Activated T-helper 1 cell treated with anti-CD3 and anti-CD28 coated beads, Interleukin-12 subunit alpha, Interleukin-12 subunit beta, Interleukin-2, Interleukin-4 antibody, amounts not matched to agents 30 ng/mL and 10 ng/mL and 1 ng/mL, durations not matched to agents 14 hours and 24 hours and 36 hours (primary cell): ENCODE results near the gene GHITM. TPM values are rescaled to one million over a fixed set of nuclear protein-coding genes. Genes with fewer than 3 reads are reported as not detected.
A peak's percentile ranks its signal among the peaks of the same experiment; 100 is the strongest.
"Not testable (repeated sequence)": the region's sequence is repeated elsewhere in the genome, so short reads cannot be mapped to it uniquely, and the experiment has no call there.

ENCODE experiments used
- DNase-seq: peaks from one replicate; pipeline ENCODE4 v3.0.0; 2021; ENCODE audit warnings: low spot score
- H3K27ac Mint-ChIP-seq: one replicate; pipeline ENCODE4 v1.8.0; 2021; ENCODE audit warnings: mild to moderate bottlenecking, mixed read lengths
- H3K27me3 Mint-ChIP-seq: one replicate; pipeline ENCODE4 v1.8.0; 2022; ENCODE audit warnings: mild to moderate bottlenecking, moderate library complexity, mixed read lengths; ENCODE audit not compliant: insufficient read depth
- H3K36me3 Mint-ChIP-seq: one replicate; pipeline ENCODE4 v1.8.0; 2021; ENCODE audit warnings: low read depth, mixed read lengths
- H3K4me1 Mint-ChIP-seq: one replicate; pipeline ENCODE4 v1.8.0; 2021; ENCODE audit warnings: low read depth, mixed read lengths
- H3K4me3 Mint-ChIP-seq: one replicate; pipeline ENCODE4 v1.8.0; 2021; ENCODE audit warnings: mild to moderate bottlenecking, moderate library complexity, mixed read lengths
- H3K9me3 Mint-ChIP-seq: one replicate; pipeline ENCODE4 v1.8.0; 2021; ENCODE audit warnings: mixed read lengths
- intact Hi-C: fragments of 100-400 bp; cut with micrococcal nuclease; formaldehyde crosslinking; loops from one replicate; pipeline ENCODE4 v1.15.1; 2024
- total RNA-seq: library from RNA; stranded (reverse); gene quantifications from 2 replicates; pipeline ENCODE4 v1.2.3, GENCODE V29; 2022

GHITM gene
- total RNA-seq, 1 donor from 2014 or later = 140 TPM

DNA sequence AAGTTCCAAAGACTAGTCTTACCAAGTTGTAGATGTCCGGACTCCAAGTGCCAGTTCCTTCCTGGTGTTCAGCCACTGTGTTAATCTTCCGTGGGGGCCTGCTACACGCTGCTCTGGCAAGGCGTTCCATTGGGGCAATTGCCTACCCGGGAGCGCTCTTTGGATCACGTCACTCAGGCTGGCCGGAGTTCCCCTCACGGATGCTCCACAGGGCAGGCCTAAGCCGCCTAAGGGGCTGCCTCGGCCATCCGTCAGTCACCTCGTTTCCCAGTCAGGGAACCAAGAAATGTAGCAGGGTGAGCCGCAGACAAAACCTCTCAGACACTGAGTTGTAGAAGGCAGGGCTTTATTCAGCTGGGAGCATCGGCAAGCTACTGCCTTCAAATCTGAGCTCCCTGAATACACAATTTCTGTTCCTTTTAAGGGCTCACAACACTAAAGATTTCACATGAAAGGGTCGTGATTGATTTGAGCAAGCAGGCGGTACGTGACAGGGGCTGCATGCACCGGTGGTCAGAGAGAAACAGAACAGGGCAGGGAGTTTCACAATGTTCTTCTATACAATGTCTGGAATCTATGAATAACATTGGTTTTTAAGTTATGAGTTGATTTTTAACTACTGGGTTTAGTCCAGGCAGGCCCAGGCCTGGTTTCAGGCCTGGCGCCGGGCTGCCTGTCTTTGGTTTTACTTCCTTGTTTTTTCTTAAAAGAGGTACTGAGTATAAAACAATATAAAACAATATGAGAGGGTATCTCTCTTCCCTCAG is 32.6 kb downstream of the GHITM start:
- intact Hi-C loops, H3K4me3 Mint-ChIP-seq, H3K27me3 Mint-ChIP-seq, H3K27ac Mint-ChIP-seq, DNase-seq, H3K36me3 Mint-ChIP-seq, H3K4me1 Mint-ChIP-seq, H3K9me3 Mint-ChIP-seq: not testable (repeated sequence)

GRCh38 chr10:84172467-84173356 is 33.4 kb downstream of the GHITM start:
- no peak overlapping the region for H3K4me3 Mint-ChIP-seq
- no peaks in the 10 kb centered on the region for H3K36me3 Mint-ChIP-seq
- intact Hi-C loops = no loop called here
- no peak overlapping the region for H3K27ac Mint-ChIP-seq
- DNase-seq = no peak
- H3K9me3 Mint-ChIP-seq = no peaks in the 10 kb centered on the region
- peaks cover 2% of the 10 kb centered on the region for H3K27me3 Mint-ChIP-seq
- H3K4me1 Mint-ChIP-seq = peaks cover 6% of the 10 kb centered on the region

- Mint-ChIP-seq H3K4me3 (no peak within 1 kb of the TSS), H3K36me3 (no peaks in the 10 kb centered on the region), H3K9me3 (no peaks in the 10 kb centered on the region), H3K27me3 (no peaks in the 10 kb centered on the region), H3K4me1 (peaks cover 6% of the 10 kb centered on the region), H3K27ac (no peak within 1 kb of the TSS)
- intact Hi-C loops = no loop called here
- no peak for DNase-seq
These were observed 34.2 kb downstream of the GHITM start, which contains the start of gene GPR15LG for GRCh38 chr10:84173501-84173929. Gene GPR15LG, plus strand, starts transcription at chr10:84173801. Its CDS starts 51 bp downstream, at chr10:84173852.

DNA sequence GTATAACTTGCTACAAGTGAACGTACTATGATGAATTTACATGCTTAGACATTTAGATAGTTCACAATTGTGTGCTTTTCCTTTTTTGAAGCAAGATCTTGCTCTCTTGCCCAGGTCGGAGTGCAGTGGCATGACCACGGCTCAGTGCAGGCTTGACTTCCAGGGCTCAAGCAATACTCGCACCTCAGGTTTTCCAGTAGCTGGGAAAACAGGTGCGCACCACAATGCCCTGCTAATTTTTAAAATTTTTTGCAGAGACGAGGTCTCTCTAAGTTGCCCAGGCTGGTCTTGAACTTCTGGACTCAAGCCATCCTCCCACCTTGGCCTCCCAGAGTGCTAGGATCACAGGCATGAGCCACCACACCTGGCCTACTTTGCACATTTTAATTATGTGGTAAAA is 36.1 kb downstream of the GHITM start:
- no peak overlapping the region for H3K4me3 Mint-ChIP-seq
- intact Hi-C loops = no loop called here
- H3K27me3 Mint-ChIP-seq = no peaks in the 10 kb centered on the region

GRCh38 chr10:84176351-84176750 is 37.0 kb downstream of the GHITM start:
- Mint-ChIP-seq H3K27me3 (no peaks in the 10 kb centered on the region), H3K27ac (peak overlapping the region; percentile 30), H3K9me3 (no peaks in the 10 kb centered on the region), H3K4me1 (peaks cover 6% of the 10 kb centered on the region), H3K36me3 (no peaks in the 10 kb centered on the region), H3K4me3 (no peak overlapping the region)
- intact Hi-C loops = no loop called here
- DNase-seq = no peak

More for the DNA sequence above, 36.1 kb downstream of the GHITM start:
- Mint-ChIP-seq H3K9me3 (no peaks in the 10 kb centered on the region), H3K4me1 (peaks cover 6% of the 10 kb centered on the region), H3K27ac (no peak overlapping the region), H3K36me3 (no peaks in the 10 kb centered on the region)
- DNase-seq = no peak

- no peaks in the 10 kb centered on the region for H3K9me3 Mint-ChIP-seq
- no peak overlapping the region for H3K4me3 Mint-ChIP-seq
- H3K27me3 Mint-ChIP-seq = no peaks in the 10 kb centered on the region
- intact Hi-C loops = no loop called here
- peak overlapping the region; percentile 30 for H3K27ac Mint-ChIP-seq
- H3K36me3 Mint-ChIP-seq = no peaks in the 10 kb centered on the region
- DNase-seq = no peak
- peaks cover 6% of the 10 kb centered on the region for H3K4me1 Mint-ChIP-seq
These were observed 37.6 kb downstream of the GHITM start for GRCh38 chr10:84176836-84177474.

- intact Hi-C loops = no loop called here
- no peak overlapping the region for H3K27ac Mint-ChIP-seq
- DNase-seq = peak; percentile 16
- no peak overlapping the region for H3K4me3 Mint-ChIP-seq
- H3K9me3 Mint-ChIP-seq = no peaks in the 10 kb centered on the region
- H3K4me1 Mint-ChIP-seq = peaks cover 6% of the 10 kb centered on the region
- no peaks in the 10 kb centered on the region for H3K36me3 Mint-ChIP-seq
- no peaks in the 10 kb centered on the region for H3K27me3 Mint-ChIP-seq
These were observed 38.3 kb downstream of the GHITM start for GRCh38 chr10:84177541-84178141.

GRCh38 chr10:84178160-84178609 is 38.9 kb downstream of the GHITM start:
- intact Hi-C loops = no loop called here
- H3K9me3 Mint-ChIP-seq = no peaks in the 10 kb centered on the region

GRCh38 chr10:84179059-84179710 is 39.9 kb downstream of the GHITM start:
- no peak overlapping the region for H3K27ac Mint-ChIP-seq
- no peaks in the 10 kb centered on the region for H3K9me3 Mint-ChIP-seq
- H3K27me3 Mint-ChIP-seq = no peaks in the 10 kb centered on the region
- intact Hi-C loops = no loop called here
- peaks cover 6% of the 10 kb centered on the region for H3K4me1 Mint-ChIP-seq
- no peak overlapping the region for H3K4me3 Mint-ChIP-seq
- DNase-seq = no peak
- no peaks in the 10 kb centered on the region for H3K36me3 Mint-ChIP-seq

More at GRCh38 chr10:84178160-84178609, 38.9 kb downstream of the GHITM start:
- Mint-ChIP-seq H3K27me3 (no peaks in the 10 kb centered on the region), H3K4me3 (no peak overlapping the region), H3K36me3 (no peaks in the 10 kb centered on the region), H3K4me1 (peaks cover 6% of the 10 kb centered on the region), H3K27ac (no peak overlapping the region)
- no peak for DNase-seq

GRCh38 chr10:84180386-84180785 is 41.1 kb downstream of the GHITM start:
- intact Hi-C loops, H3K4me3 Mint-ChIP-seq, H3K36me3 Mint-ChIP-seq, DNase-seq, H3K27ac Mint-ChIP-seq, H3K27me3 Mint-ChIP-seq, H3K9me3 Mint-ChIP-seq: not testable (repeated sequence)
- peaks cover 11% of the 10 kb centered on the region for H3K4me1 Mint-ChIP-seq

GRCh38 chr10:84181631-84182030 is 42.3 kb downstream of the GHITM start:
- Mint-ChIP-seq H3K27ac (no peak overlapping the region), H3K36me3 (no peaks in the 10 kb centered on the region), H3K4me1 (peaks cover 9% of the 10 kb centered on the region), H3K27me3 (no peaks in the 10 kb centered on the region), H3K4me3 (no peak overlapping the region), H3K9me3 (no peaks in the 10 kb centered on the region)
- no peak for DNase-seq
- intact Hi-C loops = no loop called here

GRCh38 chr10:84184517-84184916 is 45.2 kb downstream of the GHITM start:
- DNase-seq = no peak
- intact Hi-C loops = no loop called here
- no peak overlapping the region for H3K4me3 Mint-ChIP-seq
- H3K27me3 Mint-ChIP-seq = no peaks in the 10 kb centered on the region
- peaks cover 5% of the 10 kb centered on the region for H3K4me1 Mint-ChIP-seq
- H3K27ac Mint-ChIP-seq = no peak overlapping the region
- H3K36me3 Mint-ChIP-seq = no peaks in the 10 kb centered on the region
- no peaks in the 10 kb centered on the region for H3K9me3 Mint-ChIP-seq
